GM21367 (cell line): ENCODE results near the gene MIOX.

Experiments used
- ATAC-seq: cut with Tn5 transposase; IDR thresholded peaks from one replicate; pipeline ENCODE4 v1.9.1; 2021; ENCODE audit not compliant: unreplicated experiment

MIOX gene

DNA sequence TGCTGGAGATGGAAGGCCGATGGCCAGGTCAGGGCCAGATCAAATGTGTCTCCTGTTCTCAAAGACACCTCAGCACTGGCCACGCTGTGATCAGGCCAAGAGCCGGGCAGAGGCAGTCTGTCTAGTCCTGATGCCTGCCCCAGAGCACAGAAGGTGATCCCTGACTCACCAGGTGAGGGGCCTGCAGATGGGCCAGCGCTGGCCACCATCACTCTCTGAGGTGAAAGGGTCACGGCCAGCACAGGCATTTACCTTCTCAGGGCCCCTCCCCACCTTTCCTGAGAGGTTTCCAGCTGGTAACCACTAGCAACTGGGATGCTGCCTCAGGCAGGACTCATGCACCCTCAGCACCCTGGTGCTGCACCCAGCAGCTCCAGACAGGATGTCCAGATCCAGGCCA, 14.7 kb upstream of the MIOX start:
- no peak for ATAC-seq

DNA sequence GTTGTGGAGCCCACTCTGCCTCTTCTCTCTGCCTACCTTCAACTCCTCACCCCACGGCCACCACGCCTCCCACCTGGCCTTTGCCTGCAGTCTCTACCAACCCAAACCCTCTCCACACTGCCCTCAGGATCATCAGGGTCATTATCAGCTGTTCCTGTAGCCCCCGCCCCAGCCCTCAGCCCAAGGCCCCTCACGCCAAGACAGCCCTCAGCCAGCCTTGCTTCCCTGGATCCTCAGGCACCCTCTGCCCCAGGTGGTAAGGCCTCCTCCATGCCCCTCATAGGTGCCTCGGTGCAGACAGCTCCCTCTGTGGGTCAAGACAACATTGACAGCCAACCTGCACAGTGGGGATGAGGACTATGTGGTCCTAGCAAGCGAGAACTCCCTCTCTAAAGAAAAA, 13.6 kb upstream of the MIOX start:
- ATAC-seq = no peak

DNA sequence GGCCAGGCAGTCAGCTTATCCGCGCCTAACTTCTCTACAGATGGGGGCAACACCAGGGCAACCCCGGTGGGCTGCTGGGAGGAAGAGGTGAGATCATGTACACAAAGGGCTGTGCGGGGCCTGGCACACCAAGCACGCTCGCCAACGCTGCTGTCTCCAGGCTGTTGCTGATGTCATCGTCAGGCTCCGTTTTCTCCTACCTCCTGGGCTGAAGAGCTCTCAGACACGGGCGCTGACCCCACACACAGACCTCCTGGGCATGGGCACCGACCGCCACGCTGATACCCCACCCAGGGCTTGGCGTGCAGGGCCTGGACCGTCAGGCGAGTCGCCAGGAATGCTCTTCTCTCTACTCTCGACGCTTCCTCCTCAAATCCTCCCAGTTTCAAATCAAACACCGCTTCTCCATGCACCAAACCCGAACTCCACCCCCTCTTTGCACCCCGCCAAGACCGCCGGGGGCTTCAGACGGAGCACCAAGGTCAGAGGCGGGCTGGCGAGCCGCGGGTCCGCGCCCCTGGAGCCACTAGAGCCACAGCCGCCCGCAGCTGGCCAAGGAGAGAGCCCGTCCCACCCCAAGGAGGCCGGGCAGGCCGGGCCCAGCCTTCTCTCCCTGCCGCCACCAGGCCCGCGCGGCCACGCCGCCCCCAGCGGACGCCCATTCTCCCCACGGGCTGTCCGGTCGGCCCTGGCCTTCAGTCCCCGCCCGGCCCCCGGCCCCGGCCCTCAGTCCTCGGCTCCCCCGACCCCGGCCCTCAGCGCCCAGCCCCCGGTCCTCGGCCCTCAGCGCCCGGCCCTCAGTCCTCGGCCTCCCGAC, 12.6 kb upstream of the MIOX start:
- ATAC-seq = no peak

DNA sequence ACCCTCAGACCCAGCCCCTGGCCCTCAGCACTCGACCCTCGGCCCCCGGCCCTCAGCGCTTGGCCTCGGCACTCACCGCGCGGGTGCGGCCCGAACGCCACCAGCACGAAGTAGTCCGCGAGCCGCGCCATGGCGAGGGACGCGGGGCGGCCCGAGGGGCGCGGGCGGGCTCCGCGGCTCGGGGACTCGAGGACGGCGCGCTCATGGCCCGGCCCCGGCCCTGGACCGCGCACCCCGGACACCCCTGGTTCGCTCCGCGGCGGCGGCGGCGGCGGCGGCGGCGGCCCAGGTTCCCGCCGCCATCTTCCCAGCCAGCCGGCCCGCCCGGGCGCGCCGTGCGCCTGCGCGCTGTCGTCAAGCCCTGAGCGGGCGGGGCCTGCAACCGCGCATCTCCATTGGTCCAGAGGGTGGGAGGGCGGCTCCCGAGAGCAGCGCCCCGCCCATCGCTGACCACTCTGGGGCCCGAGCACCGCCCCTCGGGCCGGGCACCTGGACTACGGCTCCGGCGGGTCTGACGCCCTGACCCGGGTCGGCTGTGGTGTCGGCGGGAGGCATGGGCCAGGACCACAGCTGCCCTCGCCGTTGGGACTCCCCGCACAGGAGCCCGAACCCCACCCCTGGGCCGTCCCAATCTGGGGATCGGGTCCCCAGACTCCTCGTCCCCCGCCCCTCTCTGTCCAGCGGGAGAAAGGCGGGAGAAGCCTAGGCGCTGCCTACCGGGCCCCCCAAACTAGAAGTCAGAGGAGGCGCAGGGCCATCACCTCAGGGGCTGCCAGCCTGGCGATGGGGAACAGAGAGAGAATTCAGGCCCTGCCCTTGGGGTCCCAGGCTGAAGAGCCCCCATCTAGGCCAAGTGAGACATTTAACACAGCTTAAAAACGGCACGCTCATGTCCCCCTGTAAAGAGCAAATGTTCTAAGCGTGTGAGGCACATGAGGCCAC, 11.7 kb upstream of the MIOX start, which contains the start of gene SBF1:
Gene SBF1 (minus strand): TSS at position 326 of the 942 bp plus-strand sequence. CDS start 195 bp downstream, at position 131.
- no peak for ATAC-seq

DNA sequence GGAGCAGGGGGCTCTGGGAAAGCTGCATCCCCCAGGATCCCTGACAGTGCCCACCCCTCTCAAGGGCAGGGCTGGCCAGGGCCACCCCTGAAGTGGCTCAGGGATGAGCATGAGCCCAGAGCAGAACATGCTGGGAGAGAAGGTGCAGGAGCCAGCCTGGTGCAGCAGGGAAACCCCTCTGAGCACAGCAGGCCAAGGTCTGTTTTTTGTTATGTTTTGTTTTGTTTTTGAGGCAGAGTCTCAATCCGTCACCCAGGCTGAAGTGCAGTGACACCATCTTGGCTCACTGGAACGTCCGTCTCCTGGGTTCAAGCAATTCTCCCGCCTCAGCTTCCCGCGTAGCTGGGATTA, 11.0 kb upstream of the MIOX start:
- no peak for ATAC-seq

DNA sequence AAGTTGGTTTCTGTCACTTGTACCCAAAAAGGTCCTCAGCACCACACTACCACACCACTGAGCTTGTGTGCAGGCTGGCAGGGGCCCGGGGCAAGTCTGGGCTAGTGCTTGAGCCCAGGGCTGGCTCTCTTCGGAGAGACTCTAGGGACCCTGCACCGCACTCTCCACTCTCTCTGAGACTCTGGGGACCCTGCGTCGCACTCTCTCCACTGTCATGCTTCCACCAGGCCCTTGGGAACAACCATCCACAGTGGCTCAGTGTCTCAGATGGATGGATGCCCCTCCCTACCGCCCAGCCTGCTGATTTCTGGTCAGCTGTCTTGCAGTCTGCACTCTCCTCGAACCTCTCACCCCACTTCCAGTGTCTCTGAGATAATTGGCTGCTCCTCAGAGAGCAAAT, 9.8 kb upstream of the MIOX start:
- no peak for ATAC-seq

DNA sequence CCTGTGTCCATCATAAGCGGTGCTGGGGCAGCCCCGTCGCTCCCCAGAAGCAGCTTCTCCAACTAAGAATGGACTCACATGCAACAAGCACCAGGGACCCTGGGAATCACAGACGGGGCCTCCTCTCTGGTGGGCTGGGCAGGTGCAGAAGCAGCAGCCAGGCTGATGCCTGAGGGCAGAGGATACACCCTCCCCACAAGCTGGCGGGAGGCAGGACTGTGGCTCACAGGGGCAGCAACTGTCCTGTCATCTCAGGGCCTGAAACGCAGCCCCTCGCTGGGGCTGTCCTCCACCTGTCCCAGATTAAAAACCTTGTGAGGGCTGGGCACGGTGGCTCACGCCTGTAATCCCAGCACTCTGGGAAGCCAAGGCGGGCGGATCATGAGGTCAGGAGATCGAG, 8.7 kb upstream of the MIOX start:
- ATAC-seq = no peak

DNA sequence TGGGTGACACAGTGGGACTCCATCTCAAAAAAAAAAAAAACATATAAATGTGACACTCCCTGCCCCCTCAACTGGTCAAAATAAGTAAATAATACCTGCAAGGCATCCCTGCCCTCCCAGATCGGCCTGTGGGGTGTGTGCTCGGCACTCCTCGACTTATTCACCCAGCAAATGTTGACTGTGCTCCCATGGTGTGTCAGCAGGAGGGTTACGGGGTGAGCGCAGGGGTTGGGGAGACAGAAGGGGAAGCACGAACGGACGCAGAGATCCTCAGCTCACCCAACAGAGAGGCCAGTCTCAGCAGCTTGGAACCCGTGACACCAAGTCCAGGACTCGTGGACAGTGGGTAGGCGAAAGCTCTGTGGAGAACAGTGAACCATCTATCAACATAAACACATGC, 6.9 kb upstream of the MIOX start:
- no peak for ATAC-seq

DNA sequence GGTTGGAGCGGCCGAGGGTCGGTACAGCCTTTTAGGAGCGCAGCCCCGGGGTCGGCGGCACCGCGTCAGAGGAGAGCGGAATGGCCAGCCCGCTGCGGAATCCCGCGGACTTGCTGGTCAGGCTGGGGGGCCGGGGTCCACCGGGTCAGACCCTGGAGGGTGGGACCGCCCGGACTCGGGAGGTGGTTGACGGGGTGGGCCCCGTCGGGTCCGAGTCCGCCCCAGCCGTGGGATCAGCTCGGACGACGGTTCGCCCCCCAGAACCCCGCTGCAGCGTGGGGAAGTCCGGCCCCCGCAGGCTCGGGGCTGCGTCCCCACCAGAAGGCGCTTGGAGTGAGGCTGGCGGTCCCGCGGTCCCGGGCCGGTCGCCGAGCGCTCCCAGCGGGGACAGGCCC, 5.6 kb upstream of the MIOX start:
- no peak for ATAC-seq

DNA sequence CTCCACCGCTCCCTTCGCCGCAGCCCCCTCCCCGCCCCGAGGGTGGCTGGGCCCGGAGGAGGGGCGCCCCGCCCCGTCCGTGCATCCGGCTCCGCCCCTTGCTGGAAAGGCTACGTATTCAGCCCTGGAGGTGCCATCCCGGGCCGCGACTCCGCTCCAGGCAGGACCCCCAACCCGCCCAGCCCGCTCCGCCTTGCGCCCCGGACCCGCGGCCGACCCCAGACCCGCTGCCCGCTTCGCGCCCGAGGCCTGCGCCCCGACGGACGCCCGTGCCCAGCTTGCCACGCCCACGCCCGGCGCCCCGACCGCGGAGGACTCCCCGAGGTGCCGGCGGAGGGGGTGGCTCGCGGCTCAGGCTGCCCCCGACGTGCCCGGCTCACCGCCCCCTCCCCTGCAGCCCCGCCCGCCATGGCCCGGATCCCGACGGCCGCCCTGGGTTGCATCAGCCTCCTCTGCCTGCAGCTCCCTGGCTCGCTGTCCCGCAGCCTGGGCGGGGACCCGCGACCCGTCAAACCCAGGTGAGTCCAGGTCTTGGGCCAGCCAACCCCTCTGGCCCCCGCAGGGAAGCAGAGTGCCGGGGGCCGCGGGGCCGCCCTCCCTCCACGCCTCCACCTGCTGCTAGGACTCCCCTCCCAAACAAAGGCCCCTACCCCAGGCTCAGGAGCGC, 5.1 kb upstream of the MIOX start, which contains the start of gene ADM2:
Gene ADM2 (plus strand): TSS at position 104 of the 667 bp plus-strand sequence. CDS start 305 bp downstream, at position 409.
- ATAC-seq = no peak

DNA sequence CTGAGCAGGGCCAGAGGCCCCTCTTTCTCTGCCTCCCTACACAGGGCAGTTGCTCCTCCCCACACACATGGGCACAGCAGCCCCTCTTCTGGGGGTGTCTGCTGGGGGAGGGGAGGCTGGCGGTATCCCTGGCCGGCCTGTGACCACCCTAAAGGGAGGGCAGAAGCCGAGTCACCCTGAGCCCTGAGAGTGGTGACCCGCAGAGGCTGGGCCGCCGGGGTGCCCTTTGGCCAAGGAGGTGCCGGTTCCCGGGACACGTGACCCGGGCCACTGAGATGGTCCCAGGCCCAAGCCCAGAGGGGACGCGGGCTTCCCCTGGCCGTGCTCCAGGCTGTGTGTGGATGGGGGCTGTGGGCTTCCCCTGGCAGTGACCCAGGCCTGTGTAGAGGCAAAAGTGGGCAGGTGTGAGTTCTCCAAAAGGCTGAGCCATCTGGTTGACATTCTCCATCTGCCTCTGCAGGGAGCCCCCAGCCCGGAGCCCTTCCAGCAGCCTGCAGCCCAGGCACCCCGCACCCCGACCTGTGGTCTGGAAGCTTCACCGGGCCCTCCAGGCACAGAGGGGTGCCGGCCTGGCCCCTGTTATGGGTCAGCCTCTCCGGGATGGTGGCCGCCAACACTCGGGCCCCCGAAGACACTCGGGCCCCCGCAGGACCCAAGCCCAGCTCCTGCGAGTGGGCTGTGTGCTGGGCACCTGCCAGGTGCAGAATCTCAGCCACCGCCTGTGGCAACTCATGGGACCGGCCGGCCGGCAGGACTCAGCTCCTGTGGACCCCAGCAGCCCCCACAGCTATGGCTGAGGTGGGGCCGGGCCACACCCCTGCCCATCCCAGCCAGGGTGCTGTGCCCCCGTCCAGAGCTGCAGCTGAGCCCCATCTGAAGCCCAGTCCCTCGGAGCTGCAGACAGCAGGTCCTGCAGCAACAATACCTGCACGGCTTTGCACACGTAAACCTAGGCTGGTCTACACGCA, 4.3 kb upstream of the MIOX start:
- no peak for ATAC-seq

DNA sequence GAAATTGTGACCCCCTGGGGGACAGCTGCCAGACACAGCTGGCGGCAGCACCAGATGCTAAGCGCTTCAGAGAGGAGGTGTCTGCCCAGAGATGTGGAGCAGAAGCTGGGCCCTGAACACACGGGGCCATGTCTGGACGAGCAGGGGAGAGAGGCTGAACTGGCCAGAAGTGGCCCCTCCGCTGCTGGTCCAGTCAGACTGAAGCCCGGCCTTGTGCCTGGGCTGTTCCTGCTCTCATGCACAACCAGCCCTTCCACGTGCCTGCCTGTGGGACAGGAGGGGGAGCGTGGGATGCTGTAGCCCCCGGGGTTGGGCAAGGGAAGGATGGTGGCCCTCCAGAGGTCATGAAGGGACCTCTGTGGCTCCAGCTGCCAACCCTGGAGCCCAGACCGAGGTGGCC, 3.6 kb upstream of the MIOX start:
- no peak for ATAC-seq

DNA sequence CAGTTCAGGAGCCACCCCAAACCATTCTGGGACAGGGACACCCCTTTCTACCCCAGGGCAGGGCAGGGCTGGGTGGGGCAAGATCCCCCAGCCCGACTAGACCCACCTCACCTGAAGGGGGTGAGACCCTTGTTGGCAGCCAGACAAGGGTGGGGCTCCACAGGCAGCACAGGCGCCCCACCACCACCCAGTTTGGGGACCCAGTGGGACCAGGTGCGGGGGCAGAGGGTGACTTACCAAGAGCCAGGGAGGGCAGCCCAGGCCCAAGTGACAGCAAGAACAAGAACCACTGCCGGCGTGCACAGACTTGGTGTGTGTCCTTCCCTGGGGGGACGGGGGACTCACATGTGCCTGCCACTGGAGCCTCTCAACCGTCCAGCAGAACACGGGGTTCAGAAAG, 3.1 kb upstream of the MIOX start:
- no peak for ATAC-seq

DNA sequence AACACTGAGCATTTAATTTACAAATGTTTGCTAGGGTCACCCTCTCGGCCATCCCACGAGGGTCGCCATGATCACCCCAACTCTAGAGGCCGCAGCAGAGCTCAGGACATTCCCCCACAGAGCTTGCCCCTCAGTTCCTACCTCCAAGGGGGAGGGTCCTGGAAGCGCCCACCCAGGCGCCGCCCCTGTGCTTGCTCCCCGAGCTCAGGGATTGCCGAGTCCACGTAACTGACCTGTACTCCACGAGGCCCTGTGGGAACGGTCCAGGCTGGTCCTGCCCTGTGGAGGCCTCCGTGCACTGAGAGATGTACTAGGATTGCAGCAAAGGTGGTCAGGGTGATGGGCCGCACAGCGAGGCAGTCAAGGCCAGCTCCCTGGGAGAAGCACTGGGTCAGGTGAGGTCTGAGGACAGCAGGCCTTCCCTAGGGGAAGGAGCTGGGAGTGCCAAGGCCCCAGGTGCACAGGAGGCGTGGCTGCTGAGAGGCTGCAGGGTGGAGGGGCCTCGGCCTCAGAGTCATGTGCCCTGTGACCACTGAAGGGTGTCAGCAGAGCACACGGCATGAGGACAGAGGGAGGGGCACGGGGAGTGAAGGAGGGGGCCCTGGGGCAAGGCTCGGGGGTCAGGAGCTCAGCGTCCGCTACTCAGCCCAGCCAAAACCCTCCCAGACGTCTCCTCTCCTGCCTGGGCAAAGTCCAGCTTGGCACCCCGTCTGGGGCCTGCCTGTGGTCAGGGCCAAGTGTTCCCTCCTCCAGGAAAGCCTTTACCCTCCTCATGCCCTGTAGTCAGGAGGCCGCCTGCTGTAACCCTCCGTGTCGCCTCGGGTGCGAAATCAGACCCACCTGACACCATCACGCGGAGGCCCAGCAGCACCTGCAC, 2.4 kb upstream of the MIOX start:
- no peak for ATAC-seq

DNA sequence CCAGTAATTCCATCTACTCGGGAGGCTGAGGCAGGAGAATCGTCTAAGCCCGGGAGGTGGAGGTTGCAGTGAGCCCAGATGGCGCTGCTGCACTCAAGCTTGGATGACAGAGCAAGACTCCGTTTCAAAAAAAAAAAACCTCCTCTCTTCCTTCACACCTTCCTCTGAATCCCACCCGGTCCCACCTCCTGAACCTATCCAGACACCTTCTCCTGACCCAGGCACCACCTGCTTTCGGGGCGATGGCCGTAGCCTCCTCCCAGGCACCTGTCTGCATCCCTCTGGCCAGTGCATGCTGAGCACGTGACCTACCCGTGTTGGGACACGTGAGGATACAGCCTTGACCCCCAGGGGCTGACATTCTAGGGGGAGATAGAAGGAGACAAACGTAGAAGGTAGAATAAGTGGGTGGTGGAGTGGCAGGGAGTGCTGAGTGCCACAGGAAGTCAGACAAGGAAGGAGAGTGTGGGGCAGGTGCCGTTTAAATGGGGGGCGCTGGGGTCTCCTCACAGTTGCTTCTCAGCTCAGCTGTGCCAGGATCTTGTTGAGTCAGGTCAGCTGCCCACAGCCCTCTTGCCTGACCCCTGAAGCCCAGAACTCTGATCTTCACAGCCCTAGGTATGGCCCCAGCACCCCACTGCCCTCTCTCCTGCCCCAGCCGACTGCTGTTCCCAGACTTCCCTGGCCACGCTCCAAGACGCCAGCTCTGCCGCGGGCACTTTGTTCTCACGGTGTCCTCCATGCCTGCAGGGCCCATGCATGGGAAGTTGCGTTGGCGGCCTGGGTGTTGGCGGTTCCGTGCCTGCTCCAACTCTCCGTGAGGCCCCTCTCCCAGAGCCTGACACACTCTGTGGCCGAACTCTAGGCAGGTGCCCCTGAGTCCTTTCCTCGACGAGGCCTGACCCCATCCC, 1.2 kb upstream of the MIOX start:
- no peak for ATAC-seq

DNA sequence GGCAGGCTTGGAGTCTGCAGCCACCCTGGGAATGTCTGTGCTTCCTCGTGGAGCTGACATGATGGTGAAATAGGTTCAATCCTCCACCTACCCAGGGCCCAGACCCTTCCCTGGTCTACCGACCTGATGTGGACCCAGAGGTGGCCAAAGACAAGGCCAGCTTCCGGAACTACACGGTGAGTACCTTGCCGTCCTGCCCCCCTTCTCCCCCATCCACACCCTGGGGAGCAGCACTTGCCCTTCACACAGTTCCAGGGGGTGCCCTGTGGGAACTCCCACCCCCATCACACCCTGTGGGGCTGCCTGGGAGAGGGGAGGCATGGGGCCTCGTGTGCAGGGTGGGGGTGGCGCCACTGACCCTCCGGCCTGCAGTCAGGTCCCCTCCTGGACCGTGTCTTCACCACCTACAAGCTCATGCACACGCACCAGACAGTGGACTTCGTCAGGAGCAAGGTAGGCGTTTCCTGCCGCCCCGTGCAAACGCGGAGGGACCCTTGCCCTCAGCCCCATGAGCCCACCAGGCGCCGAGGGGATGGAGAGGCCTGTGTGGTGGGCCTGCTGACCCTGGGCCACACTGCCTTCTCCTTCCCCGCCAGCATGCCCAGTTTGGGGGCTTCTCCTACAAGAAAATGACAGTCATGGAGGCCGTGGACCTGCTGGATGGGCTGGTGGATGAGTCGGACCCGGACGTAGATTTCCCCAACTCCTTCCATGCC, 789 bp downstream of the MIOX start:
- no peak for ATAC-seq

DNA sequence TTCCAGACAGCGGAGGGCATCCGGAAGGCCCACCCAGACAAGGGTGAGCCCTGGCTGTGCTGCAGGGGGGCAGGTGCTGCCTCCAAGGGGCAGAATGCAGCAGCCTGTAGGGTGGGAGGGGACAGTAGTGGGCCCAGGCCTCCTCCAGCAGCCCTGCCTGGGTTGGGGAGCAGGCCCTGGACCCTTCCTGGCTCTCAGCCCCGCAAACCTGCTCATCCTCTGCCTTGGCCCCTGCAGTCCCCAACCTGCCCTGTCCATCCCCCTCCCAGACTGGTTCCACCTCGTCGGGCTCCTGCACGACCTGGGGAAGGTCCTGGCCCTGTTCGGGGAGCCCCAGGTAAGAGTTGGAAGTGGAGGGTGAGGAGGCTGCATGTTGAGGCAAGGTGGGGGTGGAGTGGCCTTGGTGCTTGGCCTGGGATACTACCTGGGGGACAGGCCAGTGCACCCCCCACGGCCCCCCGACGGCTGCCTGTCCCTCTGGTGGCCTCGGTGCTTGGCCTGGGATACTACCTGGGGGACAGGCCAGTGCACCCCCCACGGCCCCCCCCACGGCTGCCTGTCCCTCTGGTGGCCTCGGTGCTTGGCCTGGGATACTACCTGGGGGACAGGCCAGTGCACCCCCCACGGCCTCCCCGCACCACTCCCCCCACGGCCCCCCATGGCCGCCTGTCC, 1.5 kb downstream of the MIOX start:
- no peak for ATAC-seq
